Islet precursor cell (in vitro differentiated cells): ENCODE data around the gene MAMLD1.
A peak's percentile ranks its signal among the peaks of the same experiment; 100 is the strongest.

Source experiments
- DNase-seq: peaks from one replicate; pipeline ENCODE4 v3.0.0-alpha.2; 2018

The MAMLD1 gene

DNA sequence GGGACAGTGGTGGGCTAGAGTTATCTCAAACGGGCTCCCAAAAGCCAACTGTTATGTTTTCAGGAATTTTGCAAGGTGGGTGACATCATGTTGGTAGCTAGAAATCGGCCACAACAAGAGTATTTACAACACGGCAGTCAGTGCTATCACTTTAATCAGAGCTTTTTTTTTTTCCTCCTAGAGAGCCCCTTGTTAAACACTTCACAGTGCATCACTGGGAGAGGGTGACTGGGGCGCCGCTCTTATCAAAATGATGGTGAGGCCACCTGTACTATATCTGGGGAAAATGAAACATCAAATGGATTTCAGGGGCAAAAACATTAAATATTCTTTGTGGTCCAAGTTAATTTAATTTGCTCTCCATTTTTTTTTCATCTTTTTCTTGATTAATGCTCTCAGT, 44.9 kb downstream of the MAMLD1 start:
- DNase-seq = peak; percentile 14

DNA sequence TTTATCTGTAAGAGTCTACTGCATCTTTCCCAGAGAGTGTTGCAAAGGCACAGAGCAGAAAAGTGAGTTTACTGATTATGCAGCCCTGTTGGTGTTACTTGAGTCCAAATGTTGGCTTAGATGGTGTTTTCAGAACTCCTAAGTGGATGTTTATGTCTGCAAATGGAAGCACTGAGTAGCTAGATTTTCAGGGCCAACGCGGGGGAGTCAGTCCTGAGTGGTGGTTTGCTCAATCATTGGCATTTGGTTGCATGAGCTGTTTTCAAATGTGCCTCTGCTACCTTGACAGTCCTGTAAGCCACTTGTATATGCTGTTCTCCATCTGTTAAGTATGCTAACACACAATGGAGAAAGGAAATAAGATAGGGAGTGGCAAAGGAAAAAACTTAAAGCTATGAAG, 45.4 kb downstream of the MAMLD1 start:
- DNase-seq = no peak

DNA sequence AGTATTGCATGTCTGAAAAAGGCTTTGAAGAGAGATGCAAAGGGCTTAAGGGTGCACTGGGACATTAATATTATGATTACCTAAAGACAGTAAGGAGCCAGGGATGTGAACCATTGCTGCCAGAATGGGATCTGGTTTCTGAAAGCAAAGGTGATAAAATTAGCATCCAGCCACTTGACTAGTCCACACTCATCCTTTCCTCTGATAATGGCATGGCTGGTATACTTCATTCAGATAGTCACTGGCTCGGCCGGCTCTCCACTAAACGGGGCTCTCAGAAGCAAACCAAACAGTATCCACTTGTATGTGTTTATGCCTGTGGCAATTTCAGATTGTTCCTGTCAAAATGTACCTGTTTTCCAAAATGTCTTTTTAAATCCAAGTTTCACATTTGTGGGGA, 46.4 kb downstream of the MAMLD1 start:
- no peak for DNase-seq

DNA sequence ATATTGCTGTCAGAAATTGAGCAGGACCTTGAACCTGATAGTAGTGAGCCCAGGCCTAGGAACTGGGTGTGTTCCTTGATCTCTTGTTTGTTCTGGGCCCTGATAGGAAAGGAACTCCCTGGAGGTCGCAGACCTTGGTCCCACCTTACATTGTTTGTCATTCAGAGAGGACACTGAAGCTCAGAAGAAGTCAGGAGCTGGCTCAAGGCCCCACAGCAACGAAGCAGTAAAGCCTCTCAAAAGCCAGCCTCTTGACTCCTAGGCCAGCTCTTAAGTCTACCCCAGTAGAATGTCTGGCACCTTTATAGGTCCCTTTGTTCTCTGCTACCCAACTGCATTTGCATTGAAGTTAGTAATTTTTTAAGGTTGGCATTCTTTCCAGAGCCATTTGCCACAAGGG, 46.8 kb downstream of the MAMLD1 start:
- no peak for DNase-seq

DNA sequence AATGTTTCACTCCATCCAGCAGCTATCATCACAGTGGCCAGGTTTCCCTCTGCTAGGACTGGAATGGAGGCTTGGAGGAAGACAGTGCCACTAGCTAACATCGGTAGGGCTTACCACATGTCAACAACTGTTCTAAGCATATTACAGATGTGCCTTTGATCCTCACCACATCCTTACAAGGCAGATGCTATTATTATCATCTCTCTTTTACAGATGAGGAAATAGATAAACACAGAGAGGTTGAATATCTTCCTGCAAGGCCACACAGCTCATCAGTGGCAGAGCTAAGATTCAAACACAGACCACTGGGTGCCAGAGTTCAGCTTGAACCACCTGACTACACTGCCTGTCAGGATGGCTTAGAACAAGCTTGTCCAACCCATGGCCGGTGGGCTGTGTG, 47.4 kb downstream of the MAMLD1 start:
- no peak for DNase-seq

DNA sequence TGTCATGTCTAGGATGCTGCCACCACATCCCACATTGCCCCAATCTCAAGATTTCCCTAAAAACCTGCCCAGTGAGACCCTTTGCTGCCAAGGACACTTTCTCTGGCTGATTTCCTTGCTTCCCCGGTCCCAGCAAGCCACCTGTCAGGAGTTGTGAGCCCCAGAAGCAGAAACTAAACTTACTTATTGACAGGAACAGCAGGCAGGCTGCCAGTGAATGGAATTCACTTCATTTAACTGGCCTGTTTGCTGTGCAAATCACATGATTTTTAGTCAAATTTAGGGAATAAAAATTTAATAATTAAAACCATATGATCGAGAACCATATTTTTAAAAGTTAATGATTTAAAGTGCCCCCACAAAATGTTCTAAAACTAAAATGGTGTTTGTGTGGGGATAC, 48.5 kb downstream of the MAMLD1 start:
- DNase-seq = no peak

DNA sequence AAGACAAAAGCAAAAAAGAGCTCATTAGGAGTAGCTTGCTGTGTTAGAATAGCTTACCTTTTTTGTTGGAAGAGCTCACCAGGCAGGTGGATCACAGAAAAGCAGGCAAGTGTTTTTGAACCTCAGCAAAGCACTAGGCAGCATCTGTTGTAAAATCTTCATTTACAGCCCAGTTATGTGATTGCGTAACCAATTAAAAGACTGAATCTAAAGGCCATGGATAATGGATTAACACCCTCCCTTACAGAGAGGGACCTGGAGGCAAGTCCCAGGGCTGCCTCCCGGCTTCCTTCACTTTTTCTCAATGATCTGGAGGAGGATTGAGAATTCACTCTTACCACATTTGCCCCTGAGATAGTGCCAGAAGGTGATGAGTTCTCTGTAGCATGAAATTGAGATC, 51.1 kb downstream of the MAMLD1 start:
- DNase-seq = no peak

DNA sequence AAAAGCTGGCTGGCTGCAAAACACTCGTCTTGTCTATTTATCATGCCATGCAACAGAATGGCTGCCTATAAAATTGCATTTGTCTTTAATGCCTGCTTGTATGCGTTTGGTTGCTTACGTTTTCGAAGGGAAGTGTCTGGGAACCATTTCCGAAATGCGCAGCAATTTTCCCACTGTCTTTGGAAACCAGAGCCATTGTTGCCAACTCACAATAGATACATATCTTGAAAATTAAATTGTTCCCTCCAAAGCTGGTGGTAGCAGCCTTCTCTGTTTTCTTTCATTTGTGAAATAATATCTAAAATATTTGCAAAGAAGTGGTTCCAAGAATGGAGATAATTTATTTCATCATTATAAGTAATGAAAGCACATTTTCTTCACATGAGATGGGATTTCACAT, 53.4 kb downstream of the MAMLD1 start:
- DNase-seq = no peak

DNA sequence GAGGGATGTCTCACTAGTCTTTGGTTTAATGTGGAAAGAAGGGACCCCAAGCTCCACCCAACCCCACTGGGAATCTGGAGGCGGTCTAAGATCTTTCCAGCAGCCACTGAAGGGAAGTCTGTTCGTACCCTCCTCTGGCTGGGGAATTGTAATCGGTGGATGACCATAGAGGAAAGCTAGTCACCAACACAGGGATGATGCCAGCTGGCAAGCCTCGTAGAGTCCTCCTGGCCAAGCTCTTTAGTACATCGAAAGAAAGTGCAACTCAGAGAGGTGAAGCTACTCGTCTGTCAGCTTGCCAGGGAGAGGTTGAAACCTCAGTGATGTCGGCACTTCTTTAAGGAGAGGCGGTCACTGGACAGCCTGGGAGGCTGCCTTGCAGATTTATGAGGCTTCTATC, 58.7 kb downstream of the MAMLD1 start:
- no peak for DNase-seq

DNA sequence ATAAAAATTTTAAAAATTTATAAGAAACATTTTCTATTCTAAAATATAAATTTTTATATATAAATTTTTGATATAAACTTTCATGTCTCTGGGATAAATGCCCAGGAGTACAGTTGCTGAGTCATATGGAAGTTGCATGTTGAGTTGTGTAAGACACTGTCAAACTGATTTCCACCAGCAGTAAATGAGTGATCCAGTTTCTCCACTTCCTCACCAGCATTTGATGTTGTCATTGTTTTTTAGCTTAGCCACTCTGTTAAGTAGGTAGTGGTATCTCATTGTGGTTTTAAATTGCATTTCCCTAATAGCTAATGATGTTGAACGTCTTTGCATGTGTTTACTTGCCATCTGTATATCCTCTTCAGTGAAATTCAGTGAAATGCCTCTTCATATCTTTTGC, 66.5 kb downstream of the MAMLD1 start:
- DNase-seq = no peak

DNA sequence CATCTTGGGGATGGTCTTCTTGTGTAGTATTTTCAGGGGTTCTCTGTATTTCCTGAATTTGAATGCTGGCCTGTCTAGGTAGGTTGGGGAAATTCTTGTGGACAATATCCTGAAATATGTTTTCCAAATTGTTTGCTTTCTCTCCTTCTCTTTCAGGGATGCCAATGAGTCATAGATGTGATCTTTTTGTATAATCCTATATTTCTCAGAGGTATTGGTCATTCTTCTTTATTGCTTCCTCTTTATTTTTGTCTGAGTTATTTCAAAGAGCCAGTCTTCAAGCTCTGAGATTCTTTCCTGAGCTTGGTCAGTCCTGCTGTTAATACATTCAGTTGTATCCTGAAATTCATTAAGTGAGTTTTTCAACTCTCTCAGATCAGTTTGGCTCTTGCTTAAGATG, 73.1 kb downstream of the MAMLD1 start:
- DNase-seq = no peak

DNA sequence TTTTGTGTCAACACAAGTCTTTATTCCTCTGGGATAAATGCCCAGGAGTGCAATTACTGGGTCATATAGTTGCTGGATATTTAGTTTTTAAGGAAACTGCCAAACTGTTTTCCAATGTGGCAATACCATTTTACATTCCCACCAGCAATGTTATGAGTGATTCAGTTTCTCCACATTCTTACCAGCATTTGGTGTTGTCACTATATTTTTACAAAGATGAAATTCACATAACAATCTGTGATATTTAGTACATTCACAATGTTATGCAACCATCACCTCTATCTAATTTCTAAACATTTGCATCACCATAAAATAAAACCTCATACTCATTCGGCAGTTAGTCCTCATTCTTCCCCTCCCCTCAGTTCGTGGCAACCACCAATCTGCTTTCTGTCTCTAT, 75.0 kb downstream of the MAMLD1 start:
- DNase-seq = no peak

DNA sequence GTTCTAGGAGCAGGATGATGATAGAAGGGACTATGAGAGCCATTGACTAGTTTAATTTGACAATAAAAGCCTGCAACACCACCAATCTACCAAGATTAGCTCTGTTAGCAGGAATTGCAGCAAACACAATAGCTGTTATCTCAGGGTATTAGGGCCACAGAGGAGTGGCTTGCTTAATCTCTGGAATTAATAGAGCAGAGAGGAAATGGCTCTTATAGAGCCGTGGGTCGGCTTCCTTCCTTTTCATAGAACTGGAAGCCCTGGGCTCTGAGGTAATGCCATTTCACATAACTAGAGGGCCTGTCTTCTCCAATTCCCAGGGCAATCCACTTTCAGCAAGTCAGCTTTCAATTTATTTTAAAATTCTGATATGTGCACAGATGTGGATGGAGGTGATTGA, 83.0 kb downstream of the MAMLD1 start:
- DNase-seq = no peak

DNA sequence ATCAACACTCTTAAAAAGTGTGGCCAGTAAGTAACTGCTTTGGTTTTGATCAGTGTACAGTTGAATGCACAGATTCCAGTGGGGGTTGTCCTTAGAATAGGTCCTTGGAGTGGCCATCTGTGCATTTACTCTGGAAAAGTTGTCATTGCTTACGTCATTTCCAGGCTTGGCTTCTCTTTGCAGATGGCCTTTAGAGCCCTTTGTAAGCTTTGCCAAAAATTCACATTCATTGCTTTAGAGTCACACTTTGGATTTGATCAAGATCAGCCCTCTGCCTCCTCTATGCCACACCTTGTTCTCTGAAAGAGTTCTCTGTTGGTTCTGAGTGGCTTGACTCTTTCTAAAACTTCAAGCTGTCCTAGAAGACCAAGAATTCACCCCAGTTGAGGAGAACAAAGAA, 83.9 kb downstream of the MAMLD1 start:
- no peak for DNase-seq

DNA sequence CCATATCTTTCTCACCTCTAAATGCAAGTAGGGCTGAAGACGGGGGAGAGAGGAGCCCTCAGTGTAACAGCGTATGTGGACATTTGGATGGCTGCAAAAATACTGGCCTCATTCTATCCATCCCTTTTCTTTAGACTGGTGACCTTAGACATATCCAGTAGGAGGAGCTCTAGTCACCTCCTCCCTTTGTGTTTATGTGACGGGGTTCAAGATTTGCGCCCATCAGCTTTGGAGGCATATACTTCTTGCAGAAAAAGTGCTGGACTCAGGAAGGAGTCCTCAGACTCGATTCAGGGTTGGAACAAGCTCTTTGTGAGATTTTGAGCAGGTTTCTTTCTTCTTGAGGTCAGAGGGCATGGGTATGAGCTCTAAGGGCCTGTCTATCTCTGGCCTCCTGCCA, 86.2 kb downstream of the MAMLD1 start:
- DNase-seq = no peak

DNA sequence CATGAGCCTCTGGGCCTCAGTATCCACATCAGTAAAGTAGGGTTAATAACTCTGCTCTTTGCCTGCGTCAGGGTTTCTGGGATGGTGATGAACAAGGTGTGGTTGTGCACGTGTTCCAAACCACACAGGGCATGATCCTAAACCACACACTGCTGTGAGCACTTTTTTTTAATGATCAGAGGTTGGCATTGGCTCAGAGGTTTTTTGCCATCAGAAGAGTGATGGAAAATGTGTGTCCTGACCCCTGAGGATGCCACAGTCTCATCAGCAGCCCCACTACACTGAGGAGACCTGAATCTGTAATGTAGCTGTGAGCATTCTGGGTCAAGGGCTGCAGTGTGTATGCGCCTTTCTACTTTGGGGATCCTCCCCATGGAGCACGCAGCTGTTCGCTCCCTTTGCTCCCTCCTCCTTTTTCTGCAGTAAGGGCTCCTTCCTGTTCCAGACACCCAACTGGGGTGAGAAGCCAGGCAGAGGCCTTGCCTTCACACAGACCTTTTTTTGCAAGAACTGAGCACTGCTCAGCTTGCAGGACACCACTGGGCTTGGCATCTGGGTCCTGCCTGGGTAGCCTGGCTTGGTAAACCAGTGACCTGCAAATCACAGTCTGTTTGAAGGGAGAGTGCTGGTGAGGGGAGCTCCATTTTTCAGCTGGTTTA, 87.5 kb downstream of the MAMLD1 start:
- DNase-seq = no peak

DNA sequence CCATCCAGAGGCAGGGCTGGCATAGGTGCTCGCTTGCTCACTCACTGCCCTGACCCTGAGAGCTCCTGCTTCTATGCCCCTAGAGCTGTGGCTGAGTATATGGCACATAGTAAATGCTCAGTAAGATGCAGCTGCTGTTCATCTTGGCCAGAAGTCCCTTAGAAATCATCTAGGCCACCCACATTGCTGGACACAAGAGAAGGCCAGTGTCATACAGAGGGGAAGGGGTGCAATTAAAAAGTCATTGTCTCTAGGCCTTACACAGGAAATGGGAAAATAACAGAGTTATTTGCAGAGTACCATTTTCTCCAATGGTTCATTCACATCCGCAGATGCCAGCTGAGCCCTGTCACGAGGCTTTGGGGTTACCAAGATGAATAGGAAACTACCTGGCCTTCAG, 88.8 kb downstream of the MAMLD1 start:
- no peak for DNase-seq

DNA sequence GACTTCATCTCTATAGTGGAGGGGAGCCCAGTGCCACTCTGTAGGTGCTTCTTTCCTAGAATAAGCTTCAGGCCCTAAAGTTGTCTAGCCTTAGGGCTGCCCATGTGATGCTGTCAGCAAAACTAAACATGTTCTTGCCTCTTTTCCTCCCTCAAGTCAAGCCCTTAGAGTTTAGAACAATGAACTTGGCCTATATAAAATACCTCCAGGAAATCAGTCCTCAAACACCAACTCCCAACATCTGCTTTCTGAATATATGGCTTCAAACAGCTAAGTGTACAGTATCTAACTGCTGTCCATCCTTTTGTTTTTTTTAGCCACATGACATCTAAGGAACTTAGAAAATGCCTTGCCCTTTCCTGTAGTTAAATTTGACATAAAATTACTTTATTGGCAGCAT, 91.0 kb downstream of the MAMLD1 start:
- DNase-seq = no peak

DNA sequence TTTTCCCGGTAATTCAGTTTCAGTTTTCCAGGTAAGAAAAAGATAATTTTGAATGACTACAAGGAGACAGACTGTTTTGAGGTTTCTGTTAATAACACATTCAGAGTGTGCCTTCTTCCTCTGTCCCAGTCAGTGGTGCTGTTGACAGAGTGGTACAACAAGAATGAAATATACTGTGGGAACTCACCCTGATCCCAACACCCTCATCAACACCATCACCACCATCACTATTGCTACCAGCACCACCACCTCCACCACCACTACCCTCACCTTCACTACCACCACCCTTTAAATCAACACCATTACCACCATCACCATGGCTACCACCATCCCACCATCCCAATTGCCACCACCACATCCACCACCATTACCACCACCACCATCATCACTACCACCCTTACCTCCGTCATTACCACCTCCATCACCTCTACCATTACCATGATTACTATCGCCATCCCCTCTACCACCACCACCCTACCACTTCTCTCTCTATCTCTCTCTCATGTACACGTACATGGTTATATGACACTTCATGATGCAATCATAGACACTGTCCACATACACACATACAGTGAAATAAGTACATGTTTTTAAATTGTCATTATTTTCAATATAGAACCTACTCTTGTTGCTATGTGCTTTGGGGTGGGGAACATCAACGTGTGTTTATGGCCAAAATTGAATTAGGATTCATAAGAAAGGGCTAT, 91.5 kb downstream of the MAMLD1 start:
- no peak for DNase-seq

DNA sequence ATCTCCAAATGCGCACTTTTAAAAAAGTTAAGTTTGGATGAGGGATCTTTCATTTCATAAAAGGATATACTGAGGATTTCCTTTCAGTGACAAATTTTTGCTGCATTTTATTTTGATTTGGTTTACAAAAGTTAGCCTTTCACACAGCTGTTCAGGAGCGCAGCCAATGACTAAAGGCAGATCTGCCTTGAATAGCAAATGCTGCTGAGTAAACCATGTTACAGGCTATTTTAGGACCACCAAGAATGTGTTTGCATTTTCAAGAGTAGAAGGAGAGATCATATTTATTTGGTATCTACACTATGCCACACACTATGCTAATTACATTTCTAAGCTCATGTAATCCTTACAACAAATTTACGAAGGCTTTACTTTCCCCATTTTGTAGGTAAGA, 92.1 kb downstream of the MAMLD1 start:
- no peak for DNase-seq

DNA sequence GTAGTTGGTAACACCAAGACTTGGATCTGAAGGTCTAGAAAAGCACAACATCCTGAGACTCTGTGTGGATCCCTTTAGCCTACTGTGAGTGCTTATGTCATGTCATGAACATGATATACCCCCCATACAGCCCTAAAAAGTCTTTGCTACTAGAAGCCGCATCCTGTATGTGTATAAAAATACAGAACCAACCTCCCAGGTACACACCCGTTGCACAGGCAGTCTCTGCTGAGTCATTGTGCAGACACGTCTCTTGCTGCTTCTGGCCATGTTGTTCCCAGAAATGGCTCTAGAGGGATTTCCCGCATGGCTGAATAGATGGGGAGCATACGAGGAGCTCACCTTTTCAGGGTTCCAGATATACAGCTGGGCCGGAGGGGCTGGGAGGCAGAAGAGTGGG, 93.3 kb downstream of the MAMLD1 start:
- no peak for DNase-seq

DNA sequence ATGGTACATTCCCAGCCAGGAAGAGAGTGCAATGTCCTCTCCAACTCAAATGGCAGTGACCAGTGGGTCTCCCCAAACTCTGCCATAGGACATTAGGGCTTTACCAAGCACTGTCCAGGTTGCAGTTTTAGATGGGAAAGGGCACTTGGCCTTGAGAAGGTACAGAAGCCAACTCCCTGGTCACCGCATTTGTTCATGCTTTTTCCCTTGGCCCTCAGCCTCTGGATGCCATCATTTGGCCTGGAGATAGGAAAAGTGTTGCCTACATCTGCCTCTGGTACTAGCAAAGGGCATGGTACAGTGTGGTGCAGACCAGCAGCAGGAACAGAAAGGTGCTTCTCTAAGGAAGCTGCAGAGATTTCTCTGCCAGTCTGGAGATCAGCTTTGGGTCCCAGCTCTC, 93.8 kb downstream of the MAMLD1 start:
- DNase-seq = no peak

DNA sequence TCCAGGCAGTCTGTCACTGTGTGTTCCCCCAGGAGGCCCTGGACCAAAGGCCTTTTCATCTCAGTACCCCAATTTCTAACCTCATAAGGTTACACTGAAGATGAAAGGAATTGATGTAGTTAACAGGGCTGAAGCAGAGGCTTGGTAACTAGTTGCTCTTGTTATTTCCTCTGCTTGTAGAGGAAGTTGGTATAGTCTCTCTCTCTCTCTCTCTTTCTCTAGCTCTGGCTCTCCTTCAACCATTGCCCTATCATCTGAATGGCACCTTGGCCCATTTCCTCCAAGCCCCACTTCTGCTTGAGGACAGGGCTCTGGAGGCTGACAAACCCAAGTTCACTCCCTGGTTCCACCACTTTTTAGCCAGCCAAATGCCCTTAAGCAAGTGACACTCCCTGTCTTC, 96.1 kb downstream of the MAMLD1 start:
- DNase-seq = no peak

DNA sequence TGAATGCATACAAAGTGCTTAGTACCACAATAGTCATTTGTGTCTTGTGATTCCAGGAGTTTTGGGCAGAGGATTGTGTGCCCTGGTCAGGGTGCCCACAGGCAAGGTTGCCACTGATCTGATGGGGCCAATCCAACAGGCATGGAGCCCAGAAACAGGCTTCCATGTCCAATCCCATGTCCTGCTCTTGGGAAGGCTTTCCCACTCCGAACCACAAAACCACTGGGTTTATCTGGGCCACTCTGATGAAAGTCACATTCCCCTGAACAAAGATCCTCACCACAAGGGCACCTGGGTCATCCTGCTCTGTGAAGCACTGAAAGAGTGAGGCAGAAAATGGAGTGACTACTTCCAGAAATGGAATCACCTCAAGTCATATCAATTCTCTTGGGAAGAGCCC, 96.9 kb downstream of the MAMLD1 start:
- no peak for DNase-seq

DNA sequence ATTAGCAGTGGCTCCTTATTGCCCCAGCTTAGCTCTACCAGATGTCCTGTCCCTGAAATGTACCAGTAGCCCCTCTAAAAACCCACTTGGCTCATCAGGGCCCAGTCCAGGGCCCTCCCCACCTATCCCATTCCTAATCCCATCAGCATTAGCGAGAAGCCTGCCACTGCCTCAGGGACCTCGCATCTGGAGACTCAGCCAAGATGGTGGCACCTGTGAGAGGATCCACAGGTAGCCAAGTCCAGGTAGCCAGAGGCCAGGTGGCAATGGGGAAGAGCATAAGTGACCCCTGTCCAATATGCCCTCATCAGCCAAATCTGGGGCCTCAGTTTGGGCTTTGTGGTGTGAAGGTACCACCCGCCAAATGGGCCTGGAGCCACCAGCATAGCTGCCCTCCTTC, 97.7 kb downstream of the MAMLD1 start:
- peak; percentile 37 for DNase-seq
